Endothelial cell (in vitro differentiated cells): ENCODE measurements around the gene AP2A2. TPM values are rescaled to one million over a fixed set of nuclear protein-coding genes. Genes with fewer than 3 reads are reported as not detected.

Source experiments
- DNase-seq: peaks from one replicate; pipeline ENCODE4 v3.0.0; 2021; ENCODE audit warnings: low spot score
- H3K27ac Mint-ChIP-seq: one replicate; pipeline ENCODE4 v1.8.0; 2021; ENCODE audit warnings: mixed read lengths, inconsistent platforms; ENCODE audit not compliant: unreplicated experiment
- H3K27me3 Mint-ChIP-seq: one replicate; pipeline ENCODE4 v1.8.0; 2021; ENCODE audit warnings: mild to moderate bottlenecking, moderate library complexity, mixed read lengths, inconsistent platforms; ENCODE audit not compliant: unreplicated experiment
- H3K36me3 Mint-ChIP-seq: one replicate; pipeline ENCODE4 v1.8.0; 2021; ENCODE audit warnings: mild to moderate bottlenecking, low read depth, mixed read lengths, inconsistent platforms; ENCODE audit not compliant: unreplicated experiment
- H3K4me1 Mint-ChIP-seq: one replicate; pipeline ENCODE4 v1.8.0; 2021; ENCODE audit warnings: mild to moderate bottlenecking, mixed read lengths, inconsistent platforms; ENCODE audit not compliant: unreplicated experiment
- H3K4me3 Mint-ChIP-seq: one replicate; pipeline ENCODE4 v1.8.0; 2021; ENCODE audit warnings: mild to moderate bottlenecking, mixed read lengths, inconsistent platforms; ENCODE audit not compliant: unreplicated experiment
- H3K9me3 Mint-ChIP-seq: one replicate; pipeline ENCODE4 v1.8.0; 2021; ENCODE audit warnings: mixed read lengths, inconsistent platforms; ENCODE audit not compliant: unreplicated experiment
- CTCF ChIP-seq: fragments of 200-600 bp; sonication (generic); IDR thresholded peaks from one replicate; pipeline ENCODE4 v1.5.0; 2021; ENCODE audit warnings: antibody characterized with exemption; ENCODE audit not compliant: unreplicated experiment
- total RNA-seq: library from RNA; stranded (reverse); fragmentation: NEBNext Ultra II Directional; extraction: Animal tissue kit (Norgen Biotek cat#: 25700); gene quantifications from one replicate; pipeline ENCODE4 v1.2.1, GENCODE V29; 2021; ENCODE audit not compliant: unreplicated experiment

The AP2A2 gene
- total RNA-seq, 1 donor from 2014 or later: 287 TPM

- Mint-ChIP-seq H3K36me3 (peaks cover 20% of the 10 kb centered on the region), H3K4me3 (peak overlapping the region; percentile 76), H3K27ac (peak overlapping the region; percentile 25), H3K4me1 (peaks cover 62% of the 10 kb centered on the region), H3K9me3 (no peaks in the 10 kb centered on the region), H3K27me3 (peaks cover 7% of the 10 kb centered on the region)
- no peak for DNase-seq
- no peak for TF ChIP-seq CTCF
Measured at GRCh38 chr11:928786-929185, 3.1 kb downstream of the AP2A2 start.

- TF ChIP-seq CTCF: no peak
- Mint-ChIP-seq H3K9me3 (no peaks in the 10 kb centered on the region), H3K4me1 (peaks cover 68% of the 10 kb centered on the region), H3K27me3 (peaks cover 7% of the 10 kb centered on the region), H3K36me3 (peaks cover 20% of the 10 kb centered on the region), H3K4me3 (no peak overlapping the region), H3K27ac (no peak overlapping the region)
- DNase-seq: no peak
Measured at GRCh38 chr11:929405-929804, 3.7 kb downstream of the AP2A2 start.

- Mint-ChIP-seq H3K9me3 (no peaks in the 10 kb centered on the region), H3K27ac (peak overlapping the region; percentile 93), H3K4me1 (peaks cover 69% of the 10 kb centered on the region), H3K36me3 (peaks cover 19% of the 10 kb centered on the region), H3K27me3 (peaks cover 7% of the 10 kb centered on the region), H3K4me3 (peak overlapping the region; percentile 80)
- no peak for DNase-seq
- TF ChIP-seq CTCF: no peak
Measured at GRCh38 chr11:931385-931784, 5.7 kb downstream of the AP2A2 start.

DNA sequence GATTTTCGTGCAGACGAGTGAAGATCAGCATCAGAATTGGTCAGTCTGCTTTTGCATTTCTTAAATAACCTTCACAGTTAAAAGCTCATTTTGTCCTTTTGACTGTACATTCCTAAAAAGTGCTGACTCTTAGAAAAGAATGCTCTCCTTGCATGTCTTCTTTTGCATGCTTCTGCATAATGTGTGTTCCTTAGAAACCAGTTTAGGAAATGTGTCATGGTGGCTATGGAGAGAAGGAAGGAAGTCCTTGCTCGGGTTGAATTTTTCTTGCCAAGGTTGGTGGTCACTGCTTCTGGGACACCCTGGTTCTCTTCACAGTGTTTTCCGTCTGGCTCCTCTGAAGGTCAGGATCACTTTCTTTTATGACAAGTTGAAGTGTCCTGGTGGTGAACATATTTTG, 6.8 kb downstream of the AP2A2 start:
- DNase-seq: no peak
- Mint-ChIP-seq H3K4me3 (peak overlapping the region; percentile 68), H3K27ac (peak overlapping the region; percentile 93), H3K36me3 (peaks cover 12% of the 10 kb centered on the region), H3K9me3 (no peaks in the 10 kb centered on the region), H3K4me1 (peaks cover 67% of the 10 kb centered on the region), H3K27me3 (peaks cover 2% of the 10 kb centered on the region)
- TF ChIP-seq CTCF: no peak

DNA sequence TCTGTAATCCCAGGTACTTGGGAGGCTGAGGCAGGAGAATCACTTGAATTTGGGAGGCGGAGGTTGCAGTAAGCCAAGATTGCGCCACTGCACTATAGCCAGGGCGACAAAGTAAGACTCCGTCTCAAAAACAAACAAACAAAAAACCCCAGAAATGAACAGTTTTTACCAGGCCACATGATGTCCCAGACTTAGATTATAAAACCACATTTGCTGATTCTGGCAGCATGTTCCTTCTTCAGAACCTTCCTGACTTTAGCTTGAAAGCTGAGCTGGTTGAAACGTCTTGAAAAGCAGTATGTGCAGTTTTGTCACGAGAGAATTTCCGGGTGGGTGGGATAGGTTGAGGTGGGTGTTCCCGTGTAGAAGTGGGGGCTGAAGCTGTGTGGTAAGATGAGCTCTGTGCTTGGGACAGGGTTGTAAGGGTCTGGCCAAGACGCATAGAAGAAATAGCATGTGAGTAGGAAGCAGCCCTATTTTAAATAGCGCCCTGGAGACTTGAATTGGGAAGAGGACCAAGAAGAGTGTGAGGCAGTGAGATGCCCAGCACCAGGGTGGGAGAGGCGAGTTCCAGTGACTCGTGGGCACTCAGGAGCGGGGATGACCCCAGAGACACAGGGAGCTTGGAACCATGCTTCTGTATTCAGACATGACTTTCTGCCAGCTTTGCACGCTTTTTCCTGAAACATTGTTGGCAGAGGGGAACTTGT, 7.6 kb downstream of the AP2A2 start:
- DNase-seq: no peak
- Mint-ChIP-seq H3K36me3 (peaks cover 17% of the 10 kb centered on the region), H3K4me3 (peak overlapping the region; percentile 68), H3K27me3 (peaks cover 2% of the 10 kb centered on the region), H3K9me3 (no peaks in the 10 kb centered on the region), H3K27ac (peak overlapping the region; percentile 93), H3K4me1 (peaks cover 68% of the 10 kb centered on the region)
- no peak for TF ChIP-seq CTCF
